Measurements from ENCODE around the gene SMG6. TPM values are rescaled to one million over a fixed set of nuclear protein-coding genes. Genes with fewer than 3 reads are reported as not detected.

The SMG6 gene
- total and polyA plus RNA-seq, 2 of the 4 experiments (the other 2 are of a cell fraction): 16.3 to 30.3 TPM

DNA sequence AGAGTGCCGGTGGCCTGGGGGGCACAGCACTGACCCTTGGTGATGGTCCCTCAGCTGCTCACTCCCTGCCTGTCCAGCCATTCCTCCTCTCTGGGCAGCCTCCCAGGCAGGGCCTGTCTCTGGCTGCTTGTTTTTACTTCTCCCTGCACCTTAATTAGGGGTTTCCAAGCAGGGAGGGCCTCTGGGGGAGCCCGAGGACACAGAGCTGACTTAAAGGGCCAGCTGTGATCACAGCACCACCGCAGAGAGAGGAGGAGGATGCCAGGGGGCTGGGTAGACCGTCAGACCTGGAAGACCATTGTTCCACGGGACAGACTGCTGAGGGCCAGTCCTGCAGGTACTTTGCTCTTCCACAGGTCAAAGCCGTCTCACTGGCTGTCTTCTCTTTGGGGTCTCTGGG is 274.8 kb downstream of the SMG6 start (continued):
- TF ChIP-seq, protein P1, sequence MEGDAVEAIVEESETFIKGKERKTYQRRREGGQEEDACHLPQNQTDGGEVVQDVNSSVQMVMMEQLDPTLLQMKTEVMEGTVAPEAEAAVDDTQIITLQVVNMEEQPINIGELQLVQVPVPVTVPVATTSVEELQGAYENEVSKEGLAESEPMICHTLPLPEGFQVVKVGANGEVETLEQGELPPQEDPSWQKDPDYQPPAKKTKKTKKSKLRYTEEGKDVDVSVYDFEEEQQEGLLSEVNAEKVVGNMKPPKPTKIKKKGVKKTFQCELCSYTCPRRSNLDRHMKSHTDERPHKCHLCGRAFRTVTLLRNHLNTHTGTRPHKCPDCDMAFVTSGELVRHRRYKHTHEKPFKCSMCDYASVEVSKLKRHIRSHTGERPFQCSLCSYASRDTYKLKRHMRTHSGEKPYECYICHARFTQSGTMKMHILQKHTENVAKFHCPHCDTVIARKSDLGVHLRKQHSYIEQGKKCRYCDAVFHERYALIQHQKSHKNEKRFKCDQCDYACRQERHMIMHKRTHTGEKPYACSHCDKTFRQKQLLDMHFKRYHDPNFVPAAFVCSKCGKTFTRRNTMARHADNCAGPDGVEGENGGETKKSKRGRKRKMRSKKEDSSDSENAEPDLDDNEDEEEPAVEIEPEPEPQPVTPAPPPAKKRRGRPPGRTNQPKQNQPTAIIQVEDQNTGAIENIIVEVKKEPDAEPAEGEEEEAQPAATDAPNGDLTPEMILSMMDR (conservative IDR thresholded peaks at IDR 0.05; ENCODE audit: low read depth, low read length): no peak
- no peak for TF ChIP-seq MAZ (IDR thresholded peaks at IDR 0.05; ENCODE audit: borderline replicate concordance, low read depth, low read length)
- TF ChIP-seq, protein P2, sequence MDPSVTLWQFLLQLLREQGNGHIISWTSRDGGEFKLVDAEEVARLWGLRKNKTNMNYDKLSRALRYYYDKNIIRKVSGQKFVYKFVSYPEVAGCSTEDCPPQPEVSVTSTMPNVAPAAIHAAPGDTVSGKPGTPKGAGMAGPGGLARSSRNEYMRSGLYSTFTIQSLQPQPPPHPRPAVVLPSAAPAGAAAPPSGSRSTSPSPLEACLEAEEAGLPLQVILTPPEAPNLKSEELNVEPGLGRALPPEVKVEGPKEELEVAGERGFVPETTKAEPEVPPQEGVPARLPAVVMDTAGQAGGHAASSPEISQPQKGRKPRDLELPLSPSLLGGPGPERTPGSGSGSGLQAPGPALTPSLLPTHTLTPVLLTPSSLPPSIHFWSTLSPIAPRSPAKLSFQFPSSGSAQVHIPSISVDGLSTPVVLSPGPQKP (IDR thresholded peaks at IDR 0.05; ENCODE audit: borderline replicate concordance, low read depth, low read length): no peak
